ENCODE measurements around the gene DDX1.

The DDX1 gene

DNA sequence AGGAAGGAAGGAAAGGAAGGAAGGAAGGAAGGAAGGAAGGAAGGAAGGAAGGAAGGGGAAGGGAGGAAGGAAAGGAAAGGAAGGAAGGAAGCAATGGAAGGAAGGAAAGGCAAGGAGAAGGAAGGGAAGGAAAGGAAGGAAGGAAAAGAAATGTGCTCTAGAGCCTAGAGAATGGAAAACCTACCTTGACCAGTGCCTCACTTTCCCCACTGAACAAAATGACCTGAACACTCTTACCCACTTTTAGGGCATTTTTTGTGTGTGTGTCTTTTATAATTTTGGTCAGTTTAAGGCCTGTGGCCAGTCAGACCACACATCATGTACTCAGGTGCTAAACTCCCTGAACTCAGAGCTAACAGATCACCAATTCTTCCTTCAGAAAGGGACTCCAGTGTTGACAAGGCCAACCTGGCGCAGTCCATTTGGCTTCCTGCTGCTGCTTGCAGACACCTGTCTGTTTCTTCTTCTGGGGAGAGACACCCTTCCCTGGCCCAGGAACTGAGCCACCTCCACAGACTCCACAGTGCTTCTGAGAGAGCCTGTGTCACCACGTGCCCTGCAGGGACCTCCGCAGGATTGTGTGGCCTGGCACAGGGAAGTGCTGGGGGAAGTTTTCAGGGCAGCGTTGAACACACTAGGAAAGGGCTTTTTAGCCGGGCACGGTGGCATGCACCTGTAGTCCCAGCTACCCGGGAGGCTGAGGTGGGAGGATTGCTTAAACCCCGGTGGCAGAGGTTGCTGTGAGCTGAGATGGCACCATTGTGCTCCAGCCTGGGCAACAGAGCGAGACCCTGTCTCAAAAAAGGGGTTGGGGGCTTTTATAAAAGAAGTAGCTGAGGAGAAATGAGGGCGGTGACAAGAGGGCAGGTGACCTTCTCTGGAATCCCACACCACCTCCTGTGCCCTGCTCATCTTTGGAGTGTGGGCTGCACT, 57.2 kb downstream of the DDX1 start:
- ATAC-seq, result no peak
- DNase-seq, result no peak
- Mint-ChIP-seq H3K27me3 (no peaks in the 10 kb centered on the region), H3K9me3 (no peaks in the 10 kb centered on the region), H3K27ac (no peak overlapping the region), H3K4me3 (no peak overlapping the region), H3K4me1 (peaks cover 7% of the 10 kb centered on the region)

DNA sequence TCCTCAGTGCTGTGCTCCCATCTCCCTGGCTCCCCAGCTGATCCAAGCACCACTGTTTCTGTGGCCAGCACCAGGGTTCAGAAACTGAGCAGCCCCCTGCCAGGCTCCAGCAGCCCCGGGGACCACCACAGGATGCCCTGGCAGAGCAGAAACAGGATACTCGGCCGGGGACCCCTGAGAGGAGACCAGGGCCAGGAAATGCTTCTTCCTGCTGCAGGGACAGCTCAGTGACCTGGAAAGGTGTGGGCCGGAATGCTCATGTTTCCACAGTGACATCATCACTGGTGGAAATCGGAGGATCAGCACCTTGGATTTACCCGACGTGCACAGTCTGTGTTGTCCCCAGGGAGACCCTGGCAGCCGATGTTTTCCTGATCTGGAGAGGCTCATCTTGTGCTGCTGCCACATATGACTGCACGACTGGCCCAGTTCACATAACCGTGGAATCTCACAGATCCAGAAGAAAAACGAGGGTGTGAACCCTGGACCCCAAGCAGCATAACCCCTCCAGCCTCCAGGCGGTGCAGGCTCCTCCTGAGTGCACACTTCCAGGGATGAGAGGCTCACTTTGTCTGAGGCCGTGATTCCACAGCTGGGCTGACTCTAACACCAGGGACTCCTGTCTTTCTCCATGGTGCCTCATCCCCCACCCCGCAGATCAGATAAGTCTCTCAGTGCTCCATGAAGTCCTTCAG, 58.0 kb downstream of the DDX1 start:
- no peaks in the 10 kb centered on the region for H3K9me3 Mint-ChIP-seq
- H3K4me3 Mint-ChIP-seq, result no peak overlapping the region

DNA sequence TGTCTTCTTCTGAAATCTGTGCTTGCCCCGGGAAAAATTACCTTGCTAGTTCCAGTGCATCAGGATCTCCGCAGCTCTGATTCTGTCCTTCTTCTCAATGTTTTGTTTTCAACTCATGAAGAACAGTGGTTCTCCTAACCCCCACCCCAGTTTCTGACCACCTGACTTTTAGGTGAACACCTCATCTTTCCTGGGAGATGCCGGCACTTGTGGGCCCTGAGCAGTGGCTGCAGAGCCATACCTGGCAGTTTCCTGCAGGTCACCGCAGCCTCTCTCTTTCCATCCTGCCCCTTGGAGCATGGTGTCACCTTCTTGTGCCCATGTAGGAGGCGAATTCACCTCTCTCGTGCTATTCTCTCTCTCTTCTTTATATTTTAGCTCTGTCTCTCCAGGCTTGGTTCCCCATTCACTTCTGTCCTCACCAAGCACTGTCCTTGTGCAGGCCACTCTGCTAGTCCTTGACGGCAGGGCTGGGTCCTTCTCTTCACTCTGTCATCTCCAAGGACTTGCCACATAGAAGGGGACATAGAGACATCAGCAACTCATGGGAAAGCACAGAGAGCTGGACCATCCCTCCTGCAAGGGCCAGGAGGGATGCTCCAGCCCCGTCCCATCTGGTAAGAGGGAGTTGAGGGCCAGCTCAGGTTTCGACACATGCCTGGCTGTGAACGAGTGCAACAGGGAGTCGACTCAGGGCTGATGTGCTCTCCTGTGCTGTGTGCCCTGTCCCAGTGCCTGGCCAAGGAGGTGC, 59.1 kb downstream of the DDX1 start:
- H3K4me3 Mint-ChIP-seq, result no peak overlapping the region

More for the DNA sequence above, 58.0 kb downstream of the DDX1 start:
- no peaks in the 10 kb centered on the region for H3K4me1 Mint-ChIP-seq
- H3K27ac Mint-ChIP-seq, result peak overlapping the region in 1 of 2 donors; percentile 55
- ATAC-seq, result no peak
- DNase-seq, result no peak
- no peaks in the 10 kb centered on the region for H3K27me3 Mint-ChIP-seq

GRCh38 chr2:15651367-15651727, 59.7 kb downstream of the DDX1 start:
- DNase-seq (no peak), ATAC-seq (no peak)
- H3K4me3 Mint-ChIP-seq, result no peak overlapping the region
- H3K9me3 Mint-ChIP-seq, result no peaks in the 10 kb centered on the region
- H3K27ac Mint-ChIP-seq, result no peak overlapping the region
- H3K4me1 Mint-ChIP-seq, result no peaks in the 10 kb centered on the region
- no peaks in the 10 kb centered on the region for H3K27me3 Mint-ChIP-seq

More for the DNA sequence above, 59.1 kb downstream of the DDX1 start:
- DNase-seq, result no peak
- Mint-ChIP-seq H3K27ac (no peak overlapping the region), H3K9me3 (no peaks in the 10 kb centered on the region), H3K4me1 (no peaks in the 10 kb centered on the region), H3K27me3 (no peaks in the 10 kb centered on the region)
- no peak for ATAC-seq

- ATAC-seq (no peak), DNase-seq (no peak)
- Mint-ChIP-seq H3K27me3 (no peaks in the 10 kb centered on the region), H3K27ac (no peak overlapping the region), H3K9me3 (no peaks in the 10 kb centered on the region), H3K4me1 (no peaks in the 10 kb centered on the region), H3K4me3 (no peak overlapping the region)
These were observed 60.6 kb downstream of the DDX1 start for GRCh38 chr2:15652252-15652651.

GRCh38 chr2:15652801-15653200, 61.1 kb downstream of the DDX1 start:
- no peak for DNase-seq
- H3K27ac Mint-ChIP-seq, result no peak overlapping the region
- no peaks in the 10 kb centered on the region for H3K4me1 Mint-ChIP-seq
- no peaks in the 10 kb centered on the region for H3K27me3 Mint-ChIP-seq
- H3K4me3 Mint-ChIP-seq, result no peak overlapping the region
- H3K9me3 Mint-ChIP-seq, result no peaks in the 10 kb centered on the region
- no peak for ATAC-seq

DNA sequence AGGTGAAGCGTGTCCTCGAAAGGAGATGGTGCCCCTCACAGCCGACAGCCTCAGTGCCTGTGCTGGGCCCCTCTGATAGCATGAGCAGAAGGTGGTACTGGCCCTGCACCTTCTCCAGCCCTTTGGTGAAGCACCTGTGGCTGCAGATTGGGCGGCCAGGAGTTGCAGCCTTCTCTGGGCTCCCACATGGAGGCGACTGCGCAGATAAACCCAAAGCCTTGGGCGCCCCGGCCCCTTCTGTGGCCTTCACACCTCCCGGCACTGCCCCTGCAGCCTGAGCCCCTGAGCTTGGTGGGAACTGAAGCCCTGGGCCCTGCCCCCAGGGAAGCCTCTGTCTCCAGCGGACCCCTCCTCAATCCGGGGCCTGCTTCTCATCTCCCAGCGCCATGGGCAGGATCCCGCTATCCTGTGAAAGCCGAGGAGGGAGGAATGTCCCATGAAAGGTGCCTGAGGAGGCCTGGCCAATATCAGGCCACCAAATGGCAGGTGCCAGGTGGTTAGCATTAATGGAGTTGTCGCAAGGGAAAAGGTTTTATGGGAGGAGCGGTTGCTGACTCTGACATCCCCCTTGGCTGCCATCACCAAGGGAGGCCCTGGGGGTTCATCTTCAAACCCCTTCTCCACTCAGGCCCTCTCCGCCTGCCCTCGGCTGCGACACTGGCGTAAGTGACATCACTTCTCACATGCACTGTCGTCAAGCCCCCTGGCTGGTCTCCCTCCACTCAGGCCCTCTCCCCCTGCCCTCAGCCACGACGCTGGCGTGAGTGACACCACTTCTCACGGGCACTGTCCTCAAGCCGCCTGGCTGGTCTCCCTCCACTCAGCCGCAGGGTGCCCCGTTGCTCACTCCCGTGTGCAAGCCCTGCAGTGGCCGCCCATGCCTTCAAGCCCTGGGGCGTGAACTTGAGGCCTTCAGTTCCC, 62.4 kb downstream of the DDX1 start:
- H3K9me3 Mint-ChIP-seq, result no peaks in the 10 kb centered on the region
- H3K27ac Mint-ChIP-seq, result no peak overlapping the region
- H3K27me3 Mint-ChIP-seq, result peaks cover 8% of the 10 kb centered on the region
- ATAC-seq (no peak), DNase-seq (no peak)
- no peak overlapping the region for H3K4me3 Mint-ChIP-seq
- no peaks in the 10 kb centered on the region for H3K4me1 Mint-ChIP-seq

- peaks cover 10% of the 10 kb centered on the region for H3K27me3 Mint-ChIP-seq
- DNase-seq (no peak), ATAC-seq (no peak)
- no peak overlapping the region for H3K27ac Mint-ChIP-seq
- H3K9me3 Mint-ChIP-seq, result no peaks in the 10 kb centered on the region
- no peaks in the 10 kb centered on the region for H3K4me1 Mint-ChIP-seq
- no peak overlapping the region for H3K4me3 Mint-ChIP-seq
These were observed 63.0 kb downstream of the DDX1 start for GRCh38 chr2:15654727-15655073.

DNA sequence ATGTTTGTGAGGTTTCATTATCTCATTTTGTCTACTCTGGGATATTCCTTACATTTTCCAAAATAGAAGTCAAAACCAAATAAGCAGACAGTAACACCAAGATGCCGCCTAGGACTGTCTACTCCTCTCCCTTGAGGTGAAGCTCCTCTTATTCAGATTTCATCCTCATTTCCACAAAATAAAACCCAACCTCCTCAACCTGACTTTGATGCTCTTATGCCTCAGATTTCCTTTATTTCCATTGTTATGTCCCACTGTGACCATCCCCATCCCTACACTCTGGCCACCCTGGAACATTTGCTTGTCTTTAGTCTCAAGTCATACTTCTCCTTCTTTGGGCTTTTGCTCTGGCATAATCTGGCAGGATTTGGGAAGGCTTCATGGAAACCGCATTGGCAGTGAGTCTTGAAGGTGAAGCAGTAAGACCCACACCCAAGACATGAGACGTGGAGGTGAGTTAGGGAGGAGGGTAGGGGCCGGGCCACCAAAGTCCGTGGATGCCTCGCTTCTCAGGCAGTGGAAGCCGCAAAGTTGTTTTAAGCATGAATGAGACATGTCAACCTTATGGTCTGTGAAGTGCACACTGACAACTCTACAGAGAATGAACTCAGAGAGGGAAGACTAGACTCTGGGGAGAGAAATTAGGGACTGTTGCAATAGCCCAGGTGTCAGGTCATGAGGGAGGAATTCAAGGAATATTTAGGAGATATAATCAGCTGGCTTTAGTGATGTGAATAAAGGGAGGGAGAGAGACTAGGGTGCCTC, 63.6 kb downstream of the DDX1 start:
- Mint-ChIP-seq H3K9me3 (no peaks in the 10 kb centered on the region), H3K27ac (no peak overlapping the region)

DNA sequence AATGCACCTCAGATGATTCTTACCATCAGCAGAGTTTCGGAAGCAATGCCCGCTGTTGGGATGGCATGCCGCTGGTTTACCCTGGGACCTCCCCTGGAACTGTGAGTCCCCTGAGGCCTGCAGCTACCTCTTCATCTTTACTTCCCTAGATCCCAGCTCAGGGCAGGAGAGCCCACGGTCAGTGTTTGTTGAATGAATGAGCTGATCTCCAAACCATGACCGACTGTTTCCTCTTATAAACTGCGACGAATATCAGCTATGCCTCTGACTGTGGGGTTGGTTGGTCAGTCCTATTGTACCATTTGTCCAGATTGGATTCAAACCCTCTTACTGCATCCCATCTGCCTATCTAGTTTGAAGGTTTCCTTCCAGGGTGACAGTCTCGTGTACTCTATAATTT, 64.4 kb downstream of the DDX1 start:
- ATAC-seq, result no peak
- H3K9me3 Mint-ChIP-seq, result no peaks in the 10 kb centered on the region

More for the DNA sequence above, 63.6 kb downstream of the DDX1 start:
- Mint-ChIP-seq H3K4me3 (no peak overlapping the region), H3K27me3 (peaks cover 10% of the 10 kb centered on the region), H3K4me1 (no peaks in the 10 kb centered on the region)
- DNase-seq, result no peak
- no peak for ATAC-seq

DNA sequence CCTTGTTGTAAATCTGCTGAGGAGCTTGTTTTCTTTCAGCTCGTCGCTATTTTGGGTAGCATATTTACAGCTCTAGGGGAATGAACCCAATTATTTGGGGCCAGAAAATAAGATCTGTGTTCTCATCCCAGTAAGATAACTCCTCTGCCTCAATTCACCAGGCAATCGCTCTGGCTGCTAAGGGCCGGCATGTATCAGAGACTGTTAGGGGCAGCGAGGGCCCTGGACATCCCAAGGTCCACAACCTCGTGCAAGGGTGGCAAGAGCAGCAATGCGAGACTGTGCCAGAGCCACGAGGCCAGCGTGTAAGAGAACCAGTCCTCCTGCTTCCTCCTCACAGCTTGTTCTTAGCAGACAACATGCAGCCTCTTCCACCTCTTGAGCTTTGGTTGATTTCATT, 66.1 kb downstream of the DDX1 start:
- peaks cover 10% of the 10 kb centered on the region for H3K27me3 Mint-ChIP-seq
- H3K9me3 Mint-ChIP-seq, result no peaks in the 10 kb centered on the region
- no peaks in the 10 kb centered on the region for H3K4me1 Mint-ChIP-seq
- ATAC-seq (no peak), DNase-seq (no peak)
- H3K4me3 Mint-ChIP-seq, result no peak overlapping the region
- no peak overlapping the region for H3K27ac Mint-ChIP-seq

More for the DNA sequence above, 64.4 kb downstream of the DDX1 start:
- Mint-ChIP-seq H3K4me1 (no peaks in the 10 kb centered on the region), H3K4me3 (no peak overlapping the region), H3K27me3 (peaks cover 10% of the 10 kb centered on the region), H3K27ac (peak overlapping the region in 1 of 2 donors; percentile 22)
- DNase-seq, result no peak

- H3K27ac Mint-ChIP-seq, result no peak overlapping the region
- no peaks in the 10 kb centered on the region for H3K4me1 Mint-ChIP-seq
- no peaks in the 10 kb centered on the region for H3K9me3 Mint-ChIP-seq
- DNase-seq (no peak), ATAC-seq (no peak)
- peaks cover 10% of the 10 kb centered on the region for H3K27me3 Mint-ChIP-seq
- no peak overlapping the region for H3K4me3 Mint-ChIP-seq
These were observed 67.2 kb downstream of the DDX1 start for GRCh38 chr2:15658911-15659310.

- Mint-ChIP-seq H3K27me3 (peaks cover 10% of the 10 kb centered on the region), H3K4me1 (no peaks in the 10 kb centered on the region), H3K9me3 (no peaks in the 10 kb centered on the region), H3K4me3 (no peak overlapping the region), H3K27ac (no peak overlapping the region)
- ATAC-seq (no peak), DNase-seq (no peak)
These were observed 69.0 kb downstream of the DDX1 start for GRCh38 chr2:15660491-15661294.

DNA sequence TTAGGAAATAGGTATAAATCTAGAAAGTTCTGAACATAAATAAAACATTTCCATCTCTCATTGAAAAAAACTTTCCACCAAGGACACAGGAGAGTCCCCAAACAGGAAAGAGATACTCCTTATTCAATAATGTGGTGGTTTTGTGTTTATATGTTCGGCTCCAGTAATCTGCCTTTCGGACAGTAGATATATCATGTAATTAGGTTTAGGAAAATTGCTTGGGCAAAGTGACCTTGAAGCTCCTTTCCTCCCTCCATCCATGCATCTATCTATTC, 69.6 kb downstream of the DDX1 start:
- Mint-ChIP-seq H3K9me3 (no peaks in the 10 kb centered on the region), H3K27ac (no peak overlapping the region), H3K4me1 (no peaks in the 10 kb centered on the region), H3K27me3 (peaks cover 12% of the 10 kb centered on the region), H3K4me3 (no peak overlapping the region)
- DNase-seq, result no peak
- no peak for ATAC-seq
